ENCODE results near the gene ZDHHC8. TPM values are rescaled to one million over a fixed set of nuclear protein-coding genes. Genes with fewer than 3 reads are reported as not detected.

The ZDHHC8 gene
- total RNA-seq, 1 donor: 6.4 TPM

Other genes with a start within 250 kb of the ZDHHC8 start
- 50.4 TPM for gene COMT, start 190.0 kb upstream of the ZDHHC8 start, total RNA-seq
- 11.3 TPM for gene TXNRD2, start 190.0 kb upstream of the ZDHHC8 start, total RNA-seq
- gene ARVCF, start 115.0 kb upstream of the ZDHHC8 start, total RNA-seq: 2.3 TPM
- gene TANGO2, start 110.7 kb upstream of the ZDHHC8 start, total RNA-seq: 20.1 TPM
- gene DGCR8, start 51.6 kb upstream of the ZDHHC8 start, total RNA-seq: 7.9 TPM
- 71.3 TPM for gene RANBP1, start 15.7 kb upstream of the ZDHHC8 start, total RNA-seq
- 28.7 TPM for gene TRMT2A, start 14.6 kb upstream of the ZDHHC8 start, total RNA-seq
- not detected for gene CCDC188, start 19.3 kb downstream of the ZDHHC8 start, total RNA-seq
- 0.21 TPM for gene RTN4R, start 136.5 kb downstream of the ZDHHC8 start, total RNA-seq
- 40.6 TPM for gene DGCR6L, start 188.3 kb downstream of the ZDHHC8 start, total RNA-seq